HepG2 (cell line): Measurements from ENCODE around the gene GNAI2. TPM values are rescaled to one million over a fixed set of nuclear protein-coding genes. Genes with fewer than 3 reads are reported as not detected.

Experiments used
- ATAC-seq: fragments of 200-7000 bp; cut with Tn5 transposase; 3 replicates; pipeline ENCODE4 v1.9.1; 2020; ENCODE audit warnings: mild to moderate bottlenecking, moderate library complexity
- BruUV-seq: library from RNA; stranded (reverse); fragments of 400-500 nt; replicated peaks from 2 replicates; lab custom pipeline; 2021; lab: Mats Ljungman, UMichigan
- CTCF ChIA-PET: fragments of 300-600 bp; formaldehyde crosslinking; extraction: SDS; loops from one replicate; lab custom pipeline; 2021; ENCODE audit warnings: low total read pairs, inconsistent platforms, low intra/inter-chr PET ratio; lab: Yijun Ruan, JAX
- POLR2A ChIA-PET: fragments of 350-600 bp; sonication (Branson Sonifier 250); formaldehyde crosslinking; loops from one replicate; lab custom pipeline; 2020; ENCODE audit warnings: antibody characterized with exemption, inconsistent platforms; lab: Yijun Ruan, JAX
- DNase-seq: peaks from one replicate; pipeline ENCODE4 v3.0.0-alpha.2; 2015; ENCODE audit warnings: low spot score
- FAIRE-seq: peaks from 3 replicates; lab custom pipeline; 2011; peaks lifted over from hg19 to GRCh38; lab: Jason Lieb, UNC
- H2AFZ ChIP-seq: one replicate; pipeline ENCODE4 v1.6.1; 2011; ENCODE audit warnings: low read length, inconsistent platforms
- H3K27ac ChIP-seq: fragments of 300-600 bp; 3 replicates; pipeline ENCODE4 v1.8.0; 2011; ENCODE audit warnings: mixed run types, mild to moderate bottlenecking, mixed read lengths, low read length, inconsistent platforms; ENCODE audit not compliant: insufficient read depth; ENCODE audit errors: extremely low read length
- H3K27me3 ChIP-seq, 2 experiments: fragments of 200-600 bp in 1 of 2; 2 replicates in 1 of 2; 3 replicates in 1 of 2; pipeline versions ENCODE4 v1.6.0 to v1.8.0; 2011; ENCODE audit warnings: low read length in 2 of 2, mild to moderate bottlenecking in 2 of 2, moderate library complexity in 2 of 2, inconsistent platforms in 1 of 2; ENCODE audit not compliant: insufficient read depth in 2 of 2, control insufficient read depth in 1 of 2
- H3K36me3 ChIP-seq, 2 experiments: fragments of 200-600 bp in 1 of 2; replicated peaks in 1 of 2; 2 replicates in 1 of 2; 3 replicates in 1 of 2; pipeline versions ENCODE4 v1.5.1 to v1.8.0; 2011; ENCODE audit warnings: low read length in 2 of 2, inconsistent platforms in 1 of 2; ENCODE audit not compliant: insufficient read depth in 2 of 2, control insufficient read depth in 1 of 2
- H3K4me1 ChIP-seq: 2 replicates; pipeline ENCODE4 v1.5.1; 2012; ENCODE audit warnings: low read length, inconsistent platforms; ENCODE audit not compliant: insufficient read depth
- H3K4me2 ChIP-seq: 2 replicates; pipeline ENCODE4 v1.6.0; 2011; ENCODE audit warnings: low read depth, low read length, inconsistent platforms
- H3K4me3 ChIP-seq, 3 experiments: fragments of 200-600 bp in 1 of 3; sonication (generic), shearing (Covaris generic) in 1 of 3; replicated peaks in 1 of 3; 2 replicates each; pipeline ENCODE4 v1.5.1; 2011 to 2016; ENCODE audit warnings: low read length in 3 of 3, inconsistent platforms in 2 of 3, low read depth in 2 of 3, mild to moderate bottlenecking in 2 of 3, control low read depth in 1 of 3, mixed read lengths in 1 of 3; ENCODE audit not compliant: insufficient read depth in 1 of 3
- H3K79me2 ChIP-seq: one replicate; pipeline ENCODE4 v1.6.1; 2011; ENCODE audit warnings: low read length, inconsistent platforms; ENCODE audit not compliant: insufficient read depth
- H3K9ac ChIP-seq: 2 replicates; pipeline ENCODE4 v1.6.0; 2011; ENCODE audit warnings: mild to moderate bottlenecking, low read depth, low read length, inconsistent platforms; ENCODE audit not compliant: insufficient read depth
- H3K9me3 ChIP-seq: 2 replicates; pipeline ENCODE4 v1.5.1; 2012; ENCODE audit warnings: mild to moderate bottlenecking, low read length
- H4K20me1 ChIP-seq: 2 replicates; pipeline ENCODE4 v1.6.0; 2011; ENCODE audit warnings: inconsistent platforms, mild to moderate bottlenecking, low read length, moderate library complexity; ENCODE audit not compliant: insufficient read depth
- ARNT ChIP-seq: fragments of 450-650 bp; IDR thresholded peaks from 2 replicates; pipeline ENCODE4 v1.6.1; 2017
- ATAD3A ChIP-seq: sonication (generic); formaldehyde crosslinking; IDR thresholded peaks from 2 replicates; pipeline ENCODE4 v1.4.0; 2020; ENCODE audit warnings: missing genetic modification reagents
- NFATC3 ChIP-seq: sonication (generic); formaldehyde crosslinking; IDR thresholded peaks from 2 replicates; pipeline ENCODE4 v1.5.1; 2020; ENCODE audit warnings: mild to moderate bottlenecking, missing genetic modification reagents
- POLR2AphosphoS5 ChIP-seq: IDR thresholded peaks from 2 replicates; pipeline ENCODE4 v1.6.1; 2012; ENCODE audit warnings: low read depth, low read length
- RELA ChIP-seq: sonication (generic); formaldehyde crosslinking; IDR thresholded peaks from 2 replicates; pipeline ENCODE4 v1.4.0; 2020; ENCODE audit warnings: missing genetic modification reagents
- SP5 ChIP-seq: IDR thresholded peaks from 2 replicates; pipeline ENCODE4 v1.6.1; 2016; ENCODE audit warnings: low read depth, borderline replicate concordance
- SSRP1 ChIP-seq: IDR thresholded peaks from 2 replicates; pipeline ENCODE4 v1.6.1; 2016; ENCODE audit warnings: control low read depth
- ZFP82 ChIP-seq: sonication (generic); formaldehyde crosslinking; IDR thresholded peaks from 2 replicates; pipeline ENCODE4 v1.5.1; 2020; ENCODE audit warnings: mild to moderate bottlenecking, missing genetic modification reagents, borderline replicate concordance
- ZNF24 ChIP-seq: fragments of 450-650 bp; IDR thresholded peaks from 2 replicates; pipeline ENCODE4 v1.6.1; 2017; ENCODE audit warnings: antibody characterized with exemption, mild to moderate bottlenecking
- ZNF543 ChIP-seq: sonication (generic); formaldehyde crosslinking; IDR thresholded peaks from 2 replicates; pipeline ENCODE4 v1.4.0; 2020; ENCODE audit warnings: mild to moderate bottlenecking, missing genetic modification reagents
- ZNF777 ChIP-seq: sonication (generic); formaldehyde crosslinking; IDR thresholded peaks from 2 replicates; pipeline ENCODE4 v1.4.0; 2020; ENCODE audit warnings: missing genetic modification reagents
- WGBS: methylation state at CpG from one replicate; pipeline ENCODE4 v1.1.6; 2017; ENCODE audit warnings: low lambda C conversion rate; 5-methylcytosine and 5-hydroxymethylcytosine counted together
- in situ Hi-C: cut with HindIII; loops from 2 replicates; pipeline ENCODE4 v1.10.0; 2017; ENCODE audit warnings: low pct_unique_long_range_greater_than_20kb; ENCODE audit not compliant: extremely low pct_ligation_motif_present
- intact Hi-C: fragments of 100-400 bp; cut with micrococcal nuclease; formaldehyde crosslinking; loops from one replicate; pipeline ENCODE4 v1.10.0; 2022; ENCODE audit not compliant: unreplicated experiment
- polyA plus RNA-seq, 8 experiments: library from polyadenylated mRNA; depleted of rRNA in 3 of 8; stranded (reverse) in 7 of 8; unstranded in 1 of 8; fragments of >200 nt; fragmentation: Illumina TruSeq in 4 of 8; extraction: Trizol in 4 of 8; gene quantifications; 2 replicates each; pipeline versions ENCODE4 v1.2.1 to v1.2.3, GENCODE V29; 2011 to 2016; ENCODE audit warnings: low read depth in 4 of 8, missing spikeins in 1 of 8, mixed read lengths in 1 of 8; ENCODE audit not compliant: insufficient read depth in 1 of 8
- total RNA-seq, 5 experiments: library from RNA; depleted of rRNA; stranded (reverse); fragments of >200 nt; fragmentation: Illumina TruSeq; extraction: Trizol; gene quantifications; 2 replicates each; pipeline ENCODE4 v1.2.3, GENCODE V29; 2016; ENCODE audit warnings: low read depth in 1 of 5
- TF ChIP-seq, protein P1 (sequence below): sonication (generic); formaldehyde crosslinking; IDR thresholded peaks from 2 replicates; pipeline ENCODE4 v1.4.0; 2020; ENCODE audit warnings: missing genetic modification reagents
- TF ChIP-seq, protein P2 (sequence below): sonication (generic); formaldehyde crosslinking; IDR thresholded peaks from 2 replicates; pipeline ENCODE4 v1.8.0; 2022; ENCODE audit warnings: missing genetic modification reagents, mild to moderate bottlenecking, moderate library complexity, borderline replicate concordance
- TF ChIP-seq, protein P3 (sequence below): sonication (generic); formaldehyde crosslinking; conservative IDR thresholded peaks from 2 replicates; pipeline ENCODE4 v1.4.0; 2020; ENCODE audit warnings: mild to moderate bottlenecking, missing genetic modification reagents, moderate library complexity

Gene GNAI2
- total and polyA plus RNA-seq, 2 of the 13 experiments (the other 11 are each of a cell fraction or from before 2014, with no cell fraction given) = 51.1 to 66.2 TPM

DNA sequence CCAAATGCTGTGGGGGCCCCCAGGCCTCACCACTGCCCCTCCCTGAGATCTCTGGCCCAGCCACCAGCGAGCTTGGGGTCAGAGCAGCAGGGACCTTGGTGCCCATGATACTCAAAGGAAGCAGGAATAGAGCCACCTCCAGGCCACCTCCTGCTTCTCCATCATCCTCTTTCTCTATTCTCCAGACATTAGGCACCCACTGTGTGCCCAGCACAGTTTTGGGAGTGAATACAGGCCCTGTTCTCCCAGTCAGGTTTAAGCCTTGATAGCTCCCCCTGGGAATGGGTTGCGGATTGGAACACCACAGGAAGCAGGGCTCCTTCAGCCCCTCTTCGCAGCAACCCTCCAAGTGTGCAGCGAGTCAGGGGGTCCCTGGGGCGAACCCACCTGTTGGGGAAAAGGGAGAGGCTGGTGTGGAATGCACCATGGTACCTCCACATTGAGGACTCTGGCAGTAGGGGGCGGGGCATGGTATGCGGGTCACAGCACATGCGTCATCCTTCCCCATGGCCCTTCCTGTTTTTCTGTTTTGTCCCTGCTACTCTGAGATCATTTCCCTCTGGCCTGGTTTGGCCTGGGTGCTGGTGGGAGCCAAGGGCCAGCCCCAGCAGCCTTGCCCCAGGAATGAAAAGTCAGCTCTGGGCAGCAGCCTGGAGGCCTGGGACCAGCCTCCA, 18.7 kb downstream of the GNAI2 start:
- no peak overlapping the region for H3K4me2 ChIP-seq
- no peaks in the 10 kb centered on the region for H4K20me1 ChIP-seq
- in situ Hi-C loops = no loop called here
- H2AFZ ChIP-seq = no peak overlapping the region
- BruUV-seq = no TSS peak
- ChIA-PET POLR2A (interaction anchor here (0.8 to 1.7 kb wide), 2 partner anchors 19 to 59 kb away, joined by 3 to 6 read pairs; partner anchors contain the start of gene GNAI2), CTCF (no interaction called here)
- H3K4me3 ChIP-seq = no peak overlapping the region
- no peak for ATAC-seq
- no peak overlapping the region for H3K9ac ChIP-seq
- H3K27ac ChIP-seq = no peak overlapping the region
- no peaks in the 10 kb centered on the region for H3K27me3 ChIP-seq
- H3K36me3 ChIP-seq = peaks cover 16 to 34% of the 10 kb centered on the region in 2 experiments
- no peak for DNase-seq
- FAIRE-seq = no peak
- H3K79me2 ChIP-seq = no peaks in the 10 kb centered on the region
- H3K9me3 ChIP-seq = no peaks in the 10 kb centered on the region
- H3K4me1 ChIP-seq = peaks cover 16% of the 10 kb centered on the region
- intact Hi-C loops = no loop called here
- WGBS = 90% methylated on average over 7 of the region's 8 CpGs
- TF ChIP-seq, protein P1, sequence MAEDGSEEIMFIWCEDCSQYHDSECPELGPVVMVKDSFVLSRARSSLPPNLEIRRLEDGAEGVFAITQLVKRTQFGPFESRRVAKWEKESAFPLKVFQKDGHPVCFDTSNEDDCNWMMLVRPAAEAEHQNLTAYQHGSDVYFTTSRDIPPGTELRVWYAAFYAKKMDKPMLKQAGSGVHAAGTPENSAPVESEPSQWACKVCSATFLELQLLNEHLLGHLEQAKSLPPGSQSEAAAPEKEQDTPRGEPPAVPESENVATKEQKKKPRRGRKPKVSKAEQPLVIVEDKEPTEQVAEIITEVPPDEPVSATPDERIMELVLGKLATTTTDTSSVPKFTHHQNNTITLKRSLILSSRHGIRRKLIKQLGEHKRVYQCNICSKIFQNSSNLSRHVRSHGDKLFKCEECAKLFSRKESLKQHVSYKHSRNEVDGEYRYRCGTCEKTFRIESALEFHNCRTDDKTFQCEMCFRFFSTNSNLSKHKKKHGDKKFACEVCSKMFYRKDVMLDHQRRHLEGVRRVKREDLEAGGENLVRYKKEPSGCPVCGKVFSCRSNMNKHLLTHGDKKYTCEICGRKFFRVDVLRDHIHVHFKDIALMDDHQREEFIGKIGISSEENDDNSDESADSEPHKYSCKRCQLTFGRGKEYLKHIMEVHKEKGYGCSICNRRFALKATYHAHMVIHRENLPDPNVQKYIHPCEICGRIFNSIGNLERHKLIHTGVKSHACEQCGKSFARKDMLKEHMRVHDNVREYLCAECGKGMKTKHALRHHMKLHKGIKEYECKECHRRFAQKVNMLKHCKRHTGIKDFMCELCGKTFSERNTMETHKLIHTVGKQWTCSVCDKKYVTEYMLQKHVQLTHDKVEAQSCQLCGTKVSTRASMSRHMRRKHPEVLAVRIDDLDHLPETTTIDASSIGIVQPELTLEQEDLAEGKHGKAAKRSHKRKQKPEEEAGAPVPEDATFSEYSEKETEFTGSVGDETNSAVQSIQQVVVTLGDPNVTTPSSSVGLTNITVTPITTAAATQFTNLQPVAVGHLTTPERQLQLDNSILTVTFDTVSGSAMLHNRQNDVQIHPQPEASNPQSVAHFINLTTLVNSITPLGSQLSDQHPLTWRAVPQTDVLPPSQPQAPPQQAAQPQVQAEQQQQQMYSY (CRISPR knock-in tag) = no peak
- TF ChIP-seq SP5 (CRISPR knock-in tag) (no peak), POLR2AphosphoS5 (no peak), ZNF24 (no peak), ATAD3A (CRISPR knock-in tag) (no peak), NFATC3 (CRISPR knock-in tag) (no peak), RELA (CRISPR knock-in tag) (no peak), ZFP82 (CRISPR knock-in tag) (no peak), ZNF777 (CRISPR knock-in tag) (no peak), ARNT (no peak), ZNF543 (no peak), SSRP1 (no peak)
- TF ChIP-seq, protein P2, sequence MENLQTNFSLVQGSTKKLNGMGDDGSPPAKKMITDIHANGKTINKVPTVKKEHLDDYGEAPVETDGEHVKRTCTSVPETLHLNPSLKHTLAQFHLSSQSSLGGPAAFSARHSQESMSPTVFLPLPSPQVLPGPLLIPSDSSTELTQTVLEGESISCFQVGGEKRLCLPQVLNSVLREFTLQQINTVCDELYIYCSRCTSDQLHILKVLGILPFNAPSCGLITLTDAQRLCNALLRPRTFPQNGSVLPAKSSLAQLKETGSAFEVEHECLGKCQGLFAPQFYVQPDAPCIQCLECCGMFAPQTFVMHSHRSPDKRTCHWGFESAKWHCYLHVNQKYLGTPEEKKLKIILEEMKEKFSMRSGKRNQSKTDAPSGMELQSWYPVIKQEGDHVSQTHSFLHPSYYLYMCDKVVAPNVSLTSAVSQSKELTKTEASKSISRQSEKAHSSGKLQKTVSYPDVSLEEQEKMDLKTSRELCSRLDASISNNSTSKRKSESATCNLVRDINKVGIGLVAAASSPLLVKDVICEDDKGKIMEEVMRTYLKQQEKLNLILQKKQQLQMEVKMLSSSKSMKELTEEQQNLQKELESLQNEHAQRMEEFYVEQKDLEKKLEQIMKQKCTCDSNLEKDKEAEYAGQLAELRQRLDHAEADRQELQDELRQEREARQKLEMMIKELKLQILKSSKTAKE (CRISPR knock-in tag) = no peak
- TF ChIP-seq, protein P3, sequence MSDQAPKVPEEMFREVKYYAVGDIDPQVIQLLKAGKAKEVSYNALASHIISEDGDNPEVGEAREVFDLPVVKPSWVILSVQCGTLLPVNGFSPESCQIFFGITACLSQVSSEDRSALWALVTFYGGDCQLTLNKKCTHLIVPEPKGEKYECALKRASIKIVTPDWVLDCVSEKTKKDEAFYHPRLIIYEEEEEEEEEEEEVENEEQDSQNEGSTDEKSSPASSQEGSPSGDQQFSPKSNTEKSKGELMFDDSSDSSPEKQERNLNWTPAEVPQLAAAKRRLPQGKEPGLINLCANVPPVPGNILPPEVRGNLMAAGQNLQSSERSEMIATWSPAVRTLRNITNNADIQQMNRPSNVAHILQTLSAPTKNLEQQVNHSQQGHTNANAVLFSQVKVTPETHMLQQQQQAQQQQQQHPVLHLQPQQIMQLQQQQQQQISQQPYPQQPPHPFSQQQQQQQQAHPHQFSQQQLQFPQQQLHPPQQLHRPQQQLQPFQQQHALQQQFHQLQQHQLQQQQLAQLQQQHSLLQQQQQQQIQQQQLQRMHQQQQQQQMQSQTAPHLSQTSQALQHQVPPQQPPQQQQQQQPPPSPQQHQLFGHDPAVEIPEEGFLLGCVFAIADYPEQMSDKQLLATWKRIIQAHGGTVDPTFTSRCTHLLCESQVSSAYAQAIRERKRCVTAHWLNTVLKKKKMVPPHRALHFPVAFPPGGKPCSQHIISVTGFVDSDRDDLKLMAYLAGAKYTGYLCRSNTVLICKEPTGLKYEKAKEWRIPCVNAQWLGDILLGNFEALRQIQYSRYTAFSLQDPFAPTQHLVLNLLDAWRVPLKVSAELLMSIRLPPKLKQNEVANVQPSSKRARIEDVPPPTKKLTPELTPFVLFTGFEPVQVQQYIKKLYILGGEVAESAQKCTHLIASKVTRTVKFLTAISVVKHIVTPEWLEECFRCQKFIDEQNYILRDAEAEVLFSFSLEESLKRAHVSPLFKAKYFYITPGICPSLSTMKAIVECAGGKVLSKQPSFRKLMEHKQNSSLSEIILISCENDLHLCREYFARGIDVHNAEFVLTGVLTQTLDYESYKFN (CRISPR knock-in tag) = no peak
